Measurements from ENCODE around the gene ABCC6.
"Not testable (repeated sequence)": the region's sequence is repeated elsewhere in the genome, so short reads cannot be mapped to it uniquely, and the experiment has no call there.

ABCC6 gene

GRCh38 chr16:16158082-16158658 is 65.1 kb downstream of the ABCC6 start:
- DNase-seq = no peak

GRCh38 chr16:16157166-16157565 is 66.1 kb downstream of the ABCC6 start:
- no peak for DNase-seq

- DNase-seq = no peak
Measured at GRCh38 chr16:16155234-16155633, 68.1 kb downstream of the ABCC6 start.

- DNase-seq = no peak
Measured at GRCh38 chr16:16154281-16154951, 68.9 kb downstream of the ABCC6 start.

- DNase-seq = not testable (repeated sequence)
Measured at GRCh38 chr16:16153000-16153399, 70.3 kb downstream of the ABCC6 start.

GRCh38 chr16:16151315-16151714 is 72.0 kb downstream of the ABCC6 start:
- DNase-seq = no peak

GRCh38 chr16:16150878-16151152 is 72.5 kb downstream of the ABCC6 start:
- no peak for DNase-seq

GRCh38 chr16:16150117-16150877 is 73.0 kb downstream of the ABCC6 start:
- peak; percentile 83 to 86 for DNase-seq

- no peak for DNase-seq
Measured at GRCh38 chr16:16149710-16150116, 73.6 kb downstream of the ABCC6 start.

GRCh38 chr16:16148755-16149154 is 74.5 kb downstream of the ABCC6 start:
- DNase-seq = no peak

- DNase-seq = not testable (repeated sequence)
Measured at GRCh38 chr16:16148000-16148599, 75.2 kb downstream of the ABCC6 start.

- DNase-seq = no peak
Measured at GRCh38 chr16:16147316-16147999, 75.8 kb downstream of the ABCC6 start.

- no peak for DNase-seq
Measured at GRCh38 chr16:16146380-16147315, 76.6 kb downstream of the ABCC6 start.

- DNase-seq = no peak
Measured at GRCh38 chr16:16145286-16145685, 78.0 kb downstream of the ABCC6 start.

GRCh38 chr16:16144416-16144815 is 78.9 kb downstream of the ABCC6 start:
- no peak for DNase-seq

GRCh38 chr16:16143931-16144330 is 79.4 kb downstream of the ABCC6 start:
- no peak for DNase-seq

- no peak for DNase-seq
Measured at GRCh38 chr16:16143038-16143763, 80.1 kb downstream of the ABCC6 start.

GRCh38 chr16:16141784-16142396 is 81.4 kb downstream of the ABCC6 start:
- no peak for DNase-seq

GRCh38 chr16:16141141-16141540 is 82.2 kb downstream of the ABCC6 start:
- DNase-seq = no peak

GRCh38 chr16:16140537-16140936 is 82.8 kb downstream of the ABCC6 start:
- no peak for DNase-seq

GRCh38 chr16:16139806-16140205 is 83.5 kb downstream of the ABCC6 start:
- DNase-seq = no peak
